ENCODE results near the gene MYO7A. TPM values are rescaled to one million over a fixed set of nuclear protein-coding genes. Genes with fewer than 3 reads are reported as not detected.

Gene MYO7A
- polyA plus RNA-seq, 1 donor (not counting 4 experiments of a cell fraction or from before 2014, with no cell fraction given) = 0.75 TPM

DNA sequence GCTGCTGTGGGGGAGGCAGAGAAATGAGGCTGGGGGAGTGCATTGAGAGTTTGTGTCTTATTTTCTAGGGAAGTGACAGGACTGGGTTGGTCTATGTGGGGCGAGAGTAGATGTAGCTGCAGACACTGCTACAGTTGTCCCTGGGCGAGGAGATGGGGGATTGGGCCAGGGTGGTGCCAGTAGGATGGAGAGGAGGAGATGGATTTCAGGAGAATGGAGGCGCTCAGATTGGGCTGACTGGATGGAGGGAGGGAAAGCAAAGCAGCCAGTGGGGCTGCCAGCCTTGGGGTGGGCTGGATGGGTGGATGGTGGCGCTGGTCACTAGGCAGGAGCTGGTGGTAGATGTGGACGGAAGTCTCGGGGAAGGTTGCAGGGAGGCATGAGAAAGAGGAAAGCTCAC, 16.1 kb upstream of the MYO7A start:
- Histone ChIP-seq H3K79me2 (ENCODE audit: control insufficient read depth, insufficient read depth, low read length) (no peaks in the 10 kb centered on the region), H3K27me3 (ENCODE audit: control insufficient read depth, extremely low read depth, insufficient read depth, low read length) (peaks cover 3% of the 10 kb centered on the region), H2AFZ (ENCODE audit: control insufficient read depth, low read length) (no peak overlapping the region), H3K9me3 (ENCODE audit: control insufficient read depth, low read depth, low read length) (no peaks in the 10 kb centered on the region), H3K4me1 (ENCODE audit: control insufficient read depth, extremely low read depth, insufficient read depth, low read length) (no peaks in the 10 kb centered on the region), H4K20me1 (ENCODE audit: control insufficient read depth, extremely low read depth, insufficient read depth, low read length) (no peaks in the 10 kb centered on the region), H3K27ac (ENCODE audit: control insufficient read depth, insufficient read depth, low read length) (no peak overlapping the region), H3K9me1 (ENCODE audit: control insufficient read depth, extremely low read depth, insufficient read depth, low read length) (no peaks in the 10 kb centered on the region), H3K4me3 (ENCODE audit: control insufficient read depth in 2 of 3, extremely low read depth in 1 of 3, insufficient read depth in 2 of 3, low read depth in 1 of 3, low read length in 3 of 3) (no peak overlapping the region), H3K4me2 (ENCODE audit: control insufficient read depth, extremely low read depth, insufficient read depth, low read depth, low read length) (no peak overlapping the region), H3K36me3 (ENCODE audit: control insufficient read depth in 2 of 2, extremely low read depth in 1 of 2, insufficient read depth in 2 of 2, low read length in 2 of 2) (no peaks in the 10 kb centered on the region), H3K9ac (ENCODE audit: control insufficient read depth, extremely low read depth, insufficient read depth, low read length) (no peak overlapping the region)
- TF ChIP-seq, protein P1, sequence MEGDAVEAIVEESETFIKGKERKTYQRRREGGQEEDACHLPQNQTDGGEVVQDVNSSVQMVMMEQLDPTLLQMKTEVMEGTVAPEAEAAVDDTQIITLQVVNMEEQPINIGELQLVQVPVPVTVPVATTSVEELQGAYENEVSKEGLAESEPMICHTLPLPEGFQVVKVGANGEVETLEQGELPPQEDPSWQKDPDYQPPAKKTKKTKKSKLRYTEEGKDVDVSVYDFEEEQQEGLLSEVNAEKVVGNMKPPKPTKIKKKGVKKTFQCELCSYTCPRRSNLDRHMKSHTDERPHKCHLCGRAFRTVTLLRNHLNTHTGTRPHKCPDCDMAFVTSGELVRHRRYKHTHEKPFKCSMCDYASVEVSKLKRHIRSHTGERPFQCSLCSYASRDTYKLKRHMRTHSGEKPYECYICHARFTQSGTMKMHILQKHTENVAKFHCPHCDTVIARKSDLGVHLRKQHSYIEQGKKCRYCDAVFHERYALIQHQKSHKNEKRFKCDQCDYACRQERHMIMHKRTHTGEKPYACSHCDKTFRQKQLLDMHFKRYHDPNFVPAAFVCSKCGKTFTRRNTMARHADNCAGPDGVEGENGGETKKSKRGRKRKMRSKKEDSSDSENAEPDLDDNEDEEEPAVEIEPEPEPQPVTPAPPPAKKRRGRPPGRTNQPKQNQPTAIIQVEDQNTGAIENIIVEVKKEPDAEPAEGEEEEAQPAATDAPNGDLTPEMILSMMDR (optimal IDR thresholded peaks at IDR 0.05 in 1 of 3, IDR thresholded peaks at IDR 0.05 in 1 of 3, conservative IDR thresholded peaks at IDR 0.05 in 1 of 3; ENCODE audit: extremely low read depth in 1 of 3, insufficient read depth in 2 of 3, low read length in 3 of 3) = no peak
- TF ChIP-seq EZH2 (IDR thresholded peaks at IDR 0.05; ENCODE audit: low read length) = no peak
- FAIRE-seq = no peak
- DNase-seq (ENCODE audit: low read depth, low spot score) = no peak
- dilution Hi-C loops (cut with MboI; ENCODE audit: extremely low pct_ligation_motif_present, low sequenced_read_pairs) = no loop called here

DNA sequence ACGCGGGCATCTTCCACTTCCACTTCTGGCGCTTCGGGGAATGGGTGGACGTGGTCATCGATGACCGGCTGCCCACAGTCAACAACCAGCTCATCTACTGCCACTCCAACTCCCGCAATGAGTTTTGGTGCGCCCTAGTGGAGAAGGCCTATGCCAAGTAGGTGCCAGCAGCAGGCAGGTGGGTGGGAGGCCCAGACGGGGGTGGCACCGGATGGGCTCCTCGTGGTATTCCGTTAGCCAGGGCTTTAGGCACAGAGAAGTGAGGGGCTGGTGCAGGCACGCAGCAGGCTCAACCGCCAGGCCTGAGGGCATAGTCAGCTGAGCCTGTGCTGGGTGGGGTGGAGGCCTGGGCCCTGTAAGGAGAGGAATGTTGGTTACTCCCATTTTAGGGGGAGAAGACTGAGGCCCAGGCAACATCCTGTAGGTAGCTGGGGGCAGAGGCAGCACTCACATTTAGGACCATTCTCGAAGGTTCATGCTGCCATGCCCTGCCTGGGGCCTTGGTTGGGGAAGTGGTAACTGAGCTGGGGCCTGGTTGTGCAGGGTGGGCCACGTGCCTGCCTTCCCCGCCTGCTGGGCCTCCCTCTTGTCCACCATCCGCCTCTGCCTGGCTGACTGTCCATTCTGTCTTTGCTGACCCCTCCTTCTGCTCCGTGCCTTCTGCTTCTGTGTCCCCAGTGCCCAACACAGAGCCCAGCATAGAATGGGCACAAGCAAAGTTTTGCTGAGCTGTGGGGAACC, 15.2 kb upstream of the MYO7A start:
- H4K20me1 ChIP-seq (ENCODE audit: control insufficient read depth, extremely low read depth, insufficient read depth, low read length) = no peaks in the 10 kb centered on the region
- no peaks in the 10 kb centered on the region for H3K79me2 ChIP-seq (ENCODE audit: control insufficient read depth, insufficient read depth, low read length)
- no peaks in the 10 kb centered on the region for H3K36me3 ChIP-seq (ENCODE audit: control insufficient read depth in 2 of 2, extremely low read depth in 1 of 2, insufficient read depth in 2 of 2, low read length in 2 of 2)
- no peaks in the 10 kb centered on the region for H3K9me3 ChIP-seq (ENCODE audit: control insufficient read depth, low read depth, low read length)
- no peak overlapping the region for H3K27ac ChIP-seq (ENCODE audit: control insufficient read depth, insufficient read depth, low read length)
- TF ChIP-seq, protein P1 (optimal IDR thresholded peaks at IDR 0.05 in 1 of 3, IDR thresholded peaks at IDR 0.05 in 1 of 3, conservative IDR thresholded peaks at IDR 0.05 in 1 of 3; ENCODE audit: extremely low read depth in 1 of 3, insufficient read depth in 2 of 3, low read length in 3 of 3) = no peak
- TF ChIP-seq EZH2 (IDR thresholded peaks at IDR 0.05; ENCODE audit: low read length) = no peak
- FAIRE-seq (no peak), DNase-seq (ENCODE audit: low read depth, low spot score) (no peak)
- no peak overlapping the region for H3K9ac ChIP-seq (ENCODE audit: control insufficient read depth, extremely low read depth, insufficient read depth, low read length)
- no peak overlapping the region for H3K4me2 ChIP-seq (ENCODE audit: control insufficient read depth, extremely low read depth, insufficient read depth, low read depth, low read length)
- no peak overlapping the region for H3K4me3 ChIP-seq (ENCODE audit: control insufficient read depth in 2 of 3, extremely low read depth in 1 of 3, insufficient read depth in 2 of 3, low read depth in 1 of 3, low read length in 3 of 3)
- no peaks in the 10 kb centered on the region for H3K4me1 ChIP-seq (ENCODE audit: control insufficient read depth, extremely low read depth, insufficient read depth, low read length)
- peaks cover 3% of the 10 kb centered on the region for H3K27me3 ChIP-seq (ENCODE audit: control insufficient read depth, extremely low read depth, insufficient read depth, low read length)
- no peak overlapping the region for H2AFZ ChIP-seq (ENCODE audit: control insufficient read depth, low read length)
- dilution Hi-C loops (cut with MboI; ENCODE audit: extremely low pct_ligation_motif_present, low sequenced_read_pairs) = no loop called here
- no peaks in the 10 kb centered on the region for H3K9me1 ChIP-seq (ENCODE audit: control insufficient read depth, extremely low read depth, insufficient read depth, low read length)

Data from keratinocyte (primary cell).